BJ (cell line): ENCODE measurements around the gene MCUB. TPM values are rescaled to one million over a fixed set of nuclear protein-coding genes. Genes with fewer than 3 reads are reported as not detected.

Experiments
- CTCF ChIA-PET: fragments of 350-600 bp; formaldehyde crosslinking; extraction: SDS; loops from one replicate; lab custom pipeline; 2021; ENCODE audit warnings: antibody characterized with exemption, inconsistent platforms; lab: Yijun Ruan, JAX
- POLR2A ChIA-PET: fragments of 300-600 bp; sonication (Branson Sonifier 250); formaldehyde crosslinking; extraction: SDS; loops from one replicate; lab custom pipeline; 2021; ENCODE audit warnings: antibody characterized with exemption; lab: Charles Lee
- DNase-seq: peaks from one replicate; pipeline ENCODE4 v3.0.0-alpha.2; 2011; ENCODE audit warnings: low read depth
- H3K27me3 ChIP-seq: 2 replicates; pipeline ENCODE4 v1.6.0; 2011; ENCODE audit warnings: low read length; ENCODE audit not compliant: control insufficient read depth, insufficient read depth
- H3K36me3 ChIP-seq: 2 replicates; pipeline ENCODE4 v1.5.1; 2011; ENCODE audit warnings: low read length; ENCODE audit not compliant: control insufficient read depth, insufficient read depth
- H3K4me3 ChIP-seq: 2 replicates; pipeline ENCODE4 v1.5.1; 2011; ENCODE audit warnings: low read depth, mild to moderate bottlenecking, control low read depth, low read length
- CTCF ChIP-seq: IDR thresholded peaks from 2 replicates; pipeline ENCODE4 v1.5.1; 2011; ENCODE audit warnings: low read depth, mild to moderate bottlenecking, control low read depth, inconsistent platforms, low read length, moderate library complexity; ENCODE audit not compliant: insufficient read depth
- polyA plus RNA-seq: library from polyadenylated mRNA; depleted of rRNA; stranded (reverse); fragments of >200 nt; gene quantifications from 2 replicates; pipeline ENCODE4 v1.2.3, GENCODE V29; 2011

MCUB gene
- polyA plus RNA-seq, 1 experiment: 25.4 TPM

- DNase-seq: no peak
- ChIA-PET POLR2A (no interaction called here), CTCF (interaction anchor here (1.3 kb wide), 1 partner anchor 13 kb away, joined by 4 read pairs; no protein-coding TSS in a partner anchor)
- no peaks in the 10 kb centered on the region for H3K27me3 ChIP-seq
- no peaks in the 10 kb centered on the region for H3K36me3 ChIP-seq
- no peak overlapping the region for H3K4me3 ChIP-seq
- no peak for TF ChIP-seq CTCF
Measured at GRCh38 chr4:109640644-109641043, 80.6 kb downstream of the MCUB start.

- ChIA-PET POLR2A (no interaction called here), CTCF (interaction anchor here (0.6 to 1.4 kb wide), 3 partner anchors 34 to 752 kb away, joined by 3 to 5 read pairs (median 4); partner anchors contain the start of gene SEC24B)
- no peaks in the 10 kb centered on the region for H3K27me3 ChIP-seq
- DNase-seq: no peak
- no peak overlapping the region for H3K4me3 ChIP-seq
- no peak for TF ChIP-seq CTCF
- H3K36me3 ChIP-seq: no peaks in the 10 kb centered on the region
Measured at GRCh38 chr4:109645874-109646710, 86.0 kb downstream of the MCUB start.

- no peak overlapping the region for H3K4me3 ChIP-seq
- H3K27me3 ChIP-seq: no peaks in the 10 kb centered on the region
- TF ChIP-seq CTCF: no peak
- ChIA-PET POLR2A (no interaction called here), CTCF (no interaction called here)
- no peaks in the 10 kb centered on the region for H3K36me3 ChIP-seq
- no peak for DNase-seq
Measured at GRCh38 chr4:109648266-109648996, 88.4 kb downstream of the MCUB start.

GRCh38 chr4:109648997-109649575, 89.0 kb downstream of the MCUB start:
- no peak for TF ChIP-seq CTCF
- no peak for DNase-seq
- no peaks in the 10 kb centered on the region for H3K36me3 ChIP-seq
- ChIA-PET CTCF (no interaction called here), POLR2A (no interaction called here)
- H3K4me3 ChIP-seq: no peak overlapping the region
- no peaks in the 10 kb centered on the region for H3K27me3 ChIP-seq

GRCh38 chr4:109649872-109650271, 89.8 kb downstream of the MCUB start:
- DNase-seq: no peak
- Histone ChIP-seq H3K36me3 (no peaks in the 10 kb centered on the region), H3K4me3 (no peak overlapping the region), H3K27me3 (no peaks in the 10 kb centered on the region)
- ChIA-PET POLR2A (no interaction called here), CTCF (no interaction called here)
- no peak for TF ChIP-seq CTCF
